Measurements from ENCODE around the gene CDC14B.
"Not testable (repeated sequence)": the region's sequence is repeated elsewhere in the genome, so short reads cannot be mapped to it uniquely, and the experiment has no call there.

The CDC14B gene

DNA sequence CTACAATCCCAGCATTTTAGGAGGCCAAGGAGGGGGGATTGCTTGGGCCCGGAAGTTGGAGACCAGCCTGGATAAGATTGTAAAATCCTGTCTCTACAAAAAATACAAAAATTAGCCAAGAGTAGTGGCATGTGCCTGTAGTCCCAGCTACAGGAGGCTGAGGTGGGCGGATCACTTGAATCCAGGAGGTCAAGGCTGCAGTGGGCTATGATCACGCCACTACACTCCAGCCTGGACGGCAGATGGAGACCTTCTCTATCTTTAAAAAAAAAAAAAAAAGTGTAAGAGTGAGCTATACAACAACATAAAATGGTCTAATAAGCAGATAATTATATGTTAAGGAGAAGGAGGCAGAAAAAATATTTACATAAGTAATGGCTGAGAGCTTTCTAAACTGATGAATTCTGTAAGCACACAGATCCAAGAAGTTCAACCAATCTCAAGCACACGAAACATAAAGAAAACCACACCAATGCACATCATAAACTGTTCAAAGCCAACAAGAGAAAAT lies 23.0 kb downstream of the CDC14B start:
- ChIA-PET CTCF (no interaction called here), POLR2A (no interaction called here)
- TF ChIP-seq, protein P1, sequence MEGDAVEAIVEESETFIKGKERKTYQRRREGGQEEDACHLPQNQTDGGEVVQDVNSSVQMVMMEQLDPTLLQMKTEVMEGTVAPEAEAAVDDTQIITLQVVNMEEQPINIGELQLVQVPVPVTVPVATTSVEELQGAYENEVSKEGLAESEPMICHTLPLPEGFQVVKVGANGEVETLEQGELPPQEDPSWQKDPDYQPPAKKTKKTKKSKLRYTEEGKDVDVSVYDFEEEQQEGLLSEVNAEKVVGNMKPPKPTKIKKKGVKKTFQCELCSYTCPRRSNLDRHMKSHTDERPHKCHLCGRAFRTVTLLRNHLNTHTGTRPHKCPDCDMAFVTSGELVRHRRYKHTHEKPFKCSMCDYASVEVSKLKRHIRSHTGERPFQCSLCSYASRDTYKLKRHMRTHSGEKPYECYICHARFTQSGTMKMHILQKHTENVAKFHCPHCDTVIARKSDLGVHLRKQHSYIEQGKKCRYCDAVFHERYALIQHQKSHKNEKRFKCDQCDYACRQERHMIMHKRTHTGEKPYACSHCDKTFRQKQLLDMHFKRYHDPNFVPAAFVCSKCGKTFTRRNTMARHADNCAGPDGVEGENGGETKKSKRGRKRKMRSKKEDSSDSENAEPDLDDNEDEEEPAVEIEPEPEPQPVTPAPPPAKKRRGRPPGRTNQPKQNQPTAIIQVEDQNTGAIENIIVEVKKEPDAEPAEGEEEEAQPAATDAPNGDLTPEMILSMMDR (IDR thresholded peaks at IDR 0.05; ENCODE audit: control extremely low read depth, extremely low read depth, low read depth, missing control alignments) = no peak
- no peak for DNase-seq (ENCODE audit: extremely low spot score)

DNA sequence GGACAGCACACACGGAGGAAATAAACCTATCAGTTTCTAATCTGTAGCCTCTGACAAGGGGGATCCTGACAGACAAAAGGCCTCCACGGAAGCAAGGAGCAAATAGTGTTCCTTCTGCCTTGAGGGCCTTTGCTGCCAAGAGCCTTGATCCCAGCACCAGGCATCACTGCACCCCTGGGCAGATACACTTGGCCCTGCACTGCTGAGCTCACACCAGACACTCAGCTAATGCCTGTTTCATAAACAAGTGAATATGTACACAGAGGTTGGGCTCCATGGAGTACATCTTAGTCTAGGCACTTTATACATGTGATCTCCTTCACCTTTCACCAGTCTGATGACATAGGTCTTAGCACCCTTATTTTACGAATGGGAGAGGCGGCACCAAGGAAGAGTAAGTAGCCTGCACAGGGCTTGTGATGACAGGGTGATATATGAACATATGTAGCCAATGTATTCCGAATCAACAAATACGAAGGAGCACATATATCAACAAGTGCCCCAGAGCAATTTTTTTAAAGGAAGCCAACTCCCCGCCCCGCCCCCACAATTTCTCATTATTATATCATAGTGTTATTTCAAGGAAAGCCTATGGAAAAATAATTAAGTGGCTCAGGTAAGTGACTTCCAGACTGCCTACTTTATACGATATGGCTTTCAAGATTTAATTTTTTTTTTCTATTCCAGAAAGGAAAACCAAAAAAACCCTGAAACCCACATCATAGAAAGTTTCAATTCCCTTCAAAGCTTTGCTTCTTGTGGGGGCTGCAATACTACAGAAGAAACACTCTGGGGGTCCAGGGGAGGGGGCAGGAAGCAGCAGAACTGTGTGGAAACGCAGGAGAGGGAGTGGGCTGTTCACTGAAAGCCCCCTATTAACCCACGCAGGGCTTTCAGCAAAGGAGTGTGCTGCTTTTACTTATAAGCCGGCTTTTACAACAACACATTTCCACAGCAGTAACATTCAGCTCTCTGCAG lies 32.0 kb downstream of the CDC14B start:
- ChIA-PET CTCF (interaction anchor here (1.3 kb wide), 1 partner anchor 260 kb away, joined by 3 read pairs; no protein-coding TSS in a partner anchor), POLR2A (no interaction called here)
- TF ChIP-seq, protein P1 (IDR thresholded peaks at IDR 0.05; ENCODE audit: control extremely low read depth, extremely low read depth, low read depth, missing control alignments) = no peak
- DNase-seq (ENCODE audit: extremely low spot score) = no peak

DNA sequence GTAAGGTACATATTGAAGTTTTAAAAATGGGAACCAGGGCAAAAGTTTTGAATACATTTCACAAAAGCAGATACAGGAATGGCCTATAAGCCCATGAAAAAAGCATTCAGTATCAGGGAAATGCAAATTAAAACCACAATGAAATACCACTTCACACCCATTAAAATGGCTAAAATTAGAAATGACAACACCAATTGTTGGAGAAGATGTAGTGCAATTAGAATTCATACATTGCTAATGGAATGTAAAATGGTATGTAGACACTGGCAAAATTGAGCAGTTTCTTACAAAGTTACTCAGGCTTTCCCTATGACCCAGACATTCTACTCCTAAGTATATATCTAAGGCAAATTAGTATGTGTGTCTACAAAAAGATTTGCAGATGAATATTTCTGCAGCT lies 34.2 kb downstream of the CDC14B start:
- DNase-seq (ENCODE audit: extremely low spot score) = no peak
- ChIA-PET POLR2A (no interaction called here), CTCF (no interaction called here)
- TF ChIP-seq, protein P1 (IDR thresholded peaks at IDR 0.05; ENCODE audit: control extremely low read depth, extremely low read depth, low read depth, missing control alignments) = no peak

DNA sequence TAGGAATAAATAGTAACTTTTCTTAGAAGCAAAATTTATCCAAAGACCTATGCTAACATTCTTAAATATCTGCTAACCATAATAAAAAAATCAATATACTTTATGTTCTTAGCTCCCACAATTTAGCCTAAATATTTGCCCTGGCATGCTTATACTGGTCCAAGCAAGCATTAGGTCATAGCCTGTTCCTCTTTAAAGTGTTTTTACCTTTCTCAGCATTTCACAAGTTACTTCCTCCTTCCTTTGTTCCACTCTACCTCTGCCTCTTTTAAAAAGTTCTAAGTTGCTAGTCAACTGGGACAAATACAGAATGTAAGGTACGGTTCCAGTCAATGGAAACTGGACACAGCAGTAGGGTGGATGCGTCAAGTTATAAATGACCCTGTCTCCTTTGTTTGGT lies 37.4 kb downstream of the CDC14B start:
- CTCF ChIA-PET; DNase-seq (ENCODE audit: extremely low spot score); POLR2A ChIA-PET: not testable (repeated sequence)

DNA sequence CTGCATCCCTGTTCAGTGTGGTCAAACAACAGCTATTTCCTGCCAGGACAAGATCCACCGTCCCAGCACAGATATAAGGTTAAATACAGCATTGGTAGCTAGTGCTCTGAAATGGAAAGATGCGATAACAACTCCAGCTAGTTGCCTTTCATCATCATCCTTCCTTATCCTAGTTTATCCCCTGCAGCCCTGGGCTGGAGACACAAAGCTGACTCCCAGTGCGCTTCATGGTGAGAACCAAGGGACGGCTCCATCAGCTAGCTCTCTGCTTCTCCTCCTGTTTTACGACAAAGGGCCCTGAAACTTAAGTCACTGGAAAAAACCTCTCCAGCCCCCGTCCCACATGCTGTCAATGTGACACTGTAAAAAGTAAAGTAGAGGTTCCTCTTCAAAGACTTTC lies 37.9 kb downstream of the CDC14B start:
- no peak for DNase-seq (ENCODE audit: extremely low spot score)
- ChIA-PET CTCF (interaction anchor here (1.3 kb wide), 1 partner anchor 11 kb away, joined by 4 read pairs; no protein-coding TSS in a partner anchor), POLR2A (no interaction called here)
- TF ChIP-seq, protein P1 (IDR thresholded peaks at IDR 0.05; ENCODE audit: control extremely low read depth, extremely low read depth, low read depth, missing control alignments) = no peak

DNA sequence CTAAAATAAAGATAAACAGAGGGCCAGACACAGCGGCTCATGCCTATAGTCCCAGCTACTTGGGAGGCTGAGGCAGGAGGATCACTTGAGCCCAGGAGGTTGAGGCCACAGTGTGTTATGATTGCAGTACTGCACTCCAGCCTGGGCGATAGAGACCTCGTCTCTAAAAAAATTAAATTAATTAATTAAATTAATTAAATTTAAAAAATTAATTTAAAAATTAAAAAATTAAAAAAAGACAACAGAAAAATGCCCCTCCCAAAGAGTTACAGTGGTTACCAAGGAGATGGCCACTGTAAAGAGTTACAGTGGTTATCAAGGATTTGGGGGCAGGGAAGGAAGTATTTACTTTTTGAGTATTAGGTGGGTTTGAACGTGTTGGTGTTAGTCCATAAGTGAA lies 38.3 kb downstream of the CDC14B start:
- ChIA-PET POLR2A (no interaction called here), CTCF (interaction anchor here (1.3 kb wide), 1 partner anchor 10 kb away, joined by 4 read pairs; no protein-coding TSS in a partner anchor)
- DNase-seq (ENCODE audit: extremely low spot score) = no peak
- TF ChIP-seq, protein P1 (IDR thresholded peaks at IDR 0.05; ENCODE audit: control extremely low read depth, extremely low read depth, low read depth, missing control alignments) = no peak

DNA sequence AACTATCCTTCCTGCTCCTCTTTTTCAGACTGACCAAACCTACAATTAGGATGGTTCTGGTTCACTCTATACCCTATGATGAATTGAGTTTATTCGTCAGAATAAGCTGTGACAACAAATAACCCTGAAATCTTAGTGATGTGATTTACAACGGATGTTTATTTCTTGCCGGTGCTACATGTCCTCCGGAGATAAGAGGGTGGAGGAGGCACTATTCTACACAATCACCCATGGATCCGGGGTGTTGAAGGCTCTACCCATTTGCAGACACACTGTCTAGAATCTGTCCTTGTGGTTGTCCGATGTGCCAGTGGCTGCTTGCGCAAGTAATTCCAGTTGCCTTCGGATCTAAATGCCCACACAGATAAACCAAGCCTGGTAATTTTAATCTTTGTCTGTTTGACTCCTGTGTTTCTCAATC lies 44.7 kb downstream of the CDC14B start:
- CTCF ChIA-PET = interaction anchor here (1.8 kb wide), 1 partner anchor 8 kb away, joined by 4 read pairs; no protein-coding TSS in a partner anchor
- TF ChIP-seq, protein P1 (IDR thresholded peaks at IDR 0.05; ENCODE audit: control extremely low read depth, extremely low read depth, low read depth, missing control alignments) = no peak
- no peak for DNase-seq (ENCODE audit: extremely low spot score)
- POLR2A ChIA-PET = no interaction called here
